GM18867 (cell line): ENCODE data around the gene C19orf85.
"Not testable (repeated sequence)": the region's sequence is repeated elsewhere in the genome, so short reads cannot be mapped to it uniquely, and the experiment has no call there.

Experiments used
- ATAC-seq: cut with Tn5 transposase; IDR thresholded peaks from one replicate; pipeline ENCODE4 v1.9.1; 2021; ENCODE audit warnings: mild to moderate bottlenecking, moderate library complexity; ENCODE audit not compliant: unreplicated experiment

Gene C19orf85

GRCh38 chr19:55459950-55460657 is 4.4 kb downstream of the C19orf85 start:
- ATAC-seq = no peak

GRCh38 chr19:55459551-55459949 is 5.0 kb downstream of the C19orf85 start:
- ATAC-seq = no peak

GRCh38 chr19:55457683-55458457 is 6.7 kb downstream of the C19orf85 start:
- no peak for ATAC-seq

GRCh38 chr19:55456347-55456746 is 8.2 kb downstream of the C19orf85 start:
- no peak for ATAC-seq

DNA sequence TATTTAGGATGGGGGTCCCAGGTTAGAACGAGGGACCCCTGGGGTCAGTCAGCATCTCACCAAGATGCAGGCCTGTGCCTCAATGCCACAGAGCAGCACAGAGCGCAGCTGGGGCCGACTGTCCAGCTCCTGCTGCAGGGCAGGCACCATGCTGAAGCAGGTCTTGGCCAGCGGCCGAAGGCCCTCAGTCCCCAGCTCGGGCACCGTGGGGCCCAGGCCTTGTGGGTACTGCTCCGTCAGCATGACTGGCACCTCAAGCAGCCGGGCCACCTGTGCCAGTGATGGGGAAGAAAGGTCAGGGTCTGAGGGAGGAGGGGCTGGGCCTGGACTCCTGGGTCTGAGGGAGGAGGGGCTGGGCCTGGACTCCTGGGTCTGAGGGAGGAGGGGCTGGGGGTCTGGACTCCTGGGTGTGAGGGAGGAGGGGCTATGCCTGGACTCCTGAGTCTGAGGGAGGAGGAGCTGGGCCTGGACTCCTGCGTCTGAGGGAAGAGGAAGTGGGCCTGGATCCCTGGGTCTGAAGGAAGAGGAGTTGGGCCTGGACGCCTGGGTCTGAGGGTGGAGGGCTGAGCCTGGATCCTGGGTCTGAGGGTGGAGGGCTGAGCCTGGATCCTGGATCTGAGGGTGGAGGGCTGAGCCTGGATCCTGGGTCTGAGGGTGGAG is 8.8 kb downstream of the C19orf85 start:
- ATAC-seq = no peak

DNA sequence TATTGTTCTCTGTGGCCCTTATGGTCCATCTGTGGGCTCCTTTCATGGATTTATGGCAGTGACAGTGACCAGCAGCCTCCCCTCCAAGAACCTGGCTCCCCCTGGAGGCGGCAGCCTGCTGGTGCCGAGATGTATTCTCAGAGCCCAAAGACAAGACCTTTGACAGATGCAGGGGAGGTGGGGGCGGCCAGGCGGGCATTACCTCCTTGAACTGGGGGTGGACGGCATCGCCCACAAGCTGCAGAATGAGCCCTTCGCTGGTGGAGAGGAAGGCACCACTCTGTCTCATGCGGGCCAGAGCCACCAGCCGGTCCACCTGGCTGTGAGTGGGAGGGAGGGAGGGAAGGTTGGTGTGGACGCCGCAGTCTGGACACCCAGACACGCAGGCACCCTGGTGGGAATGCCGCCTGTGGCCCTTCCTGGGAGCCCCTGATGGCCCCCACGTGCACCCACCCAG is 9.7 kb downstream of the C19orf85 start:
- no peak for ATAC-seq

DNA sequence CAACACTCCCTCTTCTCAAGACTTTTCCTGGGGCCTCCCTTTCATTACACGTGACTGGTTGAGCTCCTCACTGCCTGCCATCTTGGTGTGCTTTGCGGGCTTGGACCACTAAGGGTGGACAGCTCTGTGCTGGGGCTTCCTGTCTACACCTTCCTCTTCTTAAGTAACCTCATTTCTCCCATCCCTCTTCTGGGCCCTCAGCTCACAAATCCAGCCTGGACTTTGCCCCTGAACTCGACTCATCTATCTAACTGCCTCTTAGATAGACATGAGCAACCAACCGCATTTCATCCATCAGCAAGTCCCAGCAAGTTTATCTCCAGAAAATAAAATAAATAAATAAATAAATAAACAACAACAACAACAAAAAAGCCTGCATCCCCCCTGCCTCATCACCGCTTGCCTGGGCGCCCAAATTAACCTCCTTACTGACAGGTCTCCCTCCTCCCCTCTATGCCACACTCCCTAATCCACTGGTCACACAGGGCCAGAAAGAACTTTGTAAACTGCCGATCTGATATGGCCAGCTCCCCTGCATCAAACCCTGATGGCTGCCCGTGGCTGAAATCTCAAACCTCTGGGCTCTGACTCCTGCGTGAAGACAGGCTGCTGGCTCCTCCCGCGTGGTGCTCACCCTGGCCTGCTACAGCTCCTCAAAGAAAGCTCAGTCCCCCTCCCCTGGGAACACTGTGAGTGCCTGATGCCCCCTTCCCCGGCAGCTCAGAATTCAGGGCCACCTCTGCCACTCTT is 10.9 kb downstream of the C19orf85 start:
- ATAC-seq = no peak

GRCh38 chr19:55452749-55453346 is 11.7 kb downstream of the C19orf85 start:
- no peak for ATAC-seq

DNA sequence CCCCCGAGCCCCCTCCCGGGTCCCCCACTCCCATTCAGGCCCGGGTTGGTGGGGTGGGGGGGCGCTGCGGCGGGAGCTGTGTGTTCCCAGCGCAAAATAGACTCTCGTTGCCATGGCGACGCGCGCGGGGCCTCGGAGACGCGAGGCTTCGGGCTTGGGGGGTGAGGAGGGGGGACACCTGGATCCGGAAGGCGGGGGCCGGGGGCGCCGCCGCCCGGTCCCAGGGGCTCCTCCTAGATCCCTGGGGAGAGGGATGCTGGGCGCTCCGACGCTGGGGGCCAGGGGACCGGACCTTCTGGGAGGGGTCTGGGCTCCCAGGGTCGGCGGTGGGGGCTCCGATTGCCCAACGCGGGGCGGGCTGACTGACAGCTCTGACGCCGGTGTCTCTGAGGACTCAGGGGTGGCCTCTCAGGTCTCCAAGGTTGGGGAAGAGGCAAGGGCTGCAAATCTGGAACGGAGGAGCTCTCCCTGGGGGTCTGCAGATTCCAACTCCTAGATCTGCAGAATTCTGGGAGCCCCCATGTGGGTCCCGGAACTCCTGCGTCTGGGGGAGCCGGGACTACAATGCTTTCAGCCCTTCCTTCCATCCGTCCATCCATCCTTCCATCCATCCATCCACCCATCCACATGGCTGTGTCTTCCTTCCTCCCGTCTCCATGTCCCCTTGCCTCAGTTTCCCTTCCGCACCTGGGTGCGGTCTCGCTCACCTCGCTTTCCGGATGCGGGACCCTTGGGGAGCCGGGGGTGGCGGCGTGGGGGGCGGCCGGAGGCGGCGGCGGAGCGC is 12.4 kb downstream of the C19orf85 start:
- no peak for ATAC-seq

DNA sequence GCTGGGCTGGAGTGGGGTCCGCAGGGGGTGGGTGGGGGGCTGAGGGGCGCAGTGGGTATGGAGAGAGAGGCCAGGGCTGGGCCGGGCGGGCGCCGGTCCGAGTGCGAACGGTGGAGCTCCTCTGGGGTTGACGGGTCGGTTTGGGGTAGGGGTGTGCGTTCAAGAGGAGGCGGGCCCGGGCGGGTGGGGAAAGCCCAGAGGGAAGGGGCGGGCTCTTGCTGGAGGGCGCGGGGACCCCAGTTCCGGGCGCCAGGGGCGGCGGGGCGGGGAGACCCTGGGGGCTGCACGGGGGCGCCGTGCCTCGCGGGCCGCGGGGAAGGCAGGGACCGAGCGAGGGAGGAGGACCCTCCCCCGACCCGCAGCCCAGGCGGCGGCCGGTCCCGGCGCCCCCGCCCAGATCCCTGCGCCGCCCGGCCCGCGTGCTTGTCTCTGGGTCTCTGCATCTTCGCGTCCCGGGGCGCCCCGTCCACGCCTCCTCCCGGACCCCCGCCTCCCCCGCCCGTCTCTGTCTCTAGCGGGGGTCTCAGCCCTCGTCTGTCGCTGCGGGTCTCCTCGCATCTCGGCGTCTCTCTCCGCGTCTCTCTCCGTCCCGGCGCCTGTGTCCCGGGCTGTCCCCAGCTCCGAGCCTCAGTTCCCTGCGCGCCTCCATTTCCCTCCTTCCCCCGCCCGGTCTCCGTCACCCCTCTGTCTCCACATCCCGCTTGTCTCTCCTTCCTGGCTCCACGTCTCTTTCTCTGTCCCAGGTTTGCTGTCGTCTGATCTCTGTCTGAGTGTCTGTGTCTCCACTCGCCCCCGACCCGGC is 13.2 kb downstream of the C19orf85 start:
- no peak for ATAC-seq

GRCh38 chr19:55449469-55449868 is 15.1 kb downstream of the C19orf85 start:
- ATAC-seq = no peak

GRCh38 chr19:55448175-55448490 is 16.4 kb downstream of the C19orf85 start:
- ATAC-seq = not testable (repeated sequence)

DNA sequence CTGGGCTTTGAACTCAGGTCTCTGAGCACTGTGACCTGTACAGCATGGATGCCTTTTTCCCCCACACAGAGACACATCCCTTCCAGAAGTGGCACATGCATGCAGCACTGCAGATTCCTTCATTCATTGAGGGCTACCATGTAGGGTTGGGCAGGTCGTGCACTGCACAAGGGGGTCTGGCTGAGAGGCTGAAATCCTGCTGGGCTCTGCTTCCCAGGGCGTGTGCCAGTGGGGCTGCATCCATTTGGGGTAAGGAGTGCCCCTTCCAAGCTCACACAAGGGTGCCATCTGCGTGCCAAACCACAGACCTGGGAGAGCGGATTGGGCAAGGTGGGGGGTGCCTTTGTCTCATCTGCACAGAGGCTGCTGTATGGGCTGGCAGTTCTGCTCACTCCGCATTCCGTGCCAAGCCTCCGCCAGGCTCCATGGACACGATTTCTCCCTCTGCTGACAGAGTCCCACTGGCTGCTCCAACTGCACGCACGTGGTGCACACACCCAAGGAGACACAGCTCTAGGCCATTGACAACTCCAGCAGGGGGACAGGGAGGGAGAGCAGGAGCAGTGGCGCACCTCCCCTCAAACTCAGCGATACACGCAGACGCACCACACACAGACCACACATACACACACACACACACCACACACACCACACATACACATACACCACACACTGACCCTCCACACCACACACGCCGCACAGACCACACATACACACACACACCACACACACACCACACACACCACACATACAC is 17.0 kb downstream of the C19orf85 start:
- no peak for ATAC-seq

- no peak for ATAC-seq
Observed at GRCh38 chr19:55446060-55446459, 18.5 kb downstream of the C19orf85 start.

- ATAC-seq = no peak
Observed at GRCh38 chr19:55444646-55445045, 19.9 kb downstream of the C19orf85 start.

DNA sequence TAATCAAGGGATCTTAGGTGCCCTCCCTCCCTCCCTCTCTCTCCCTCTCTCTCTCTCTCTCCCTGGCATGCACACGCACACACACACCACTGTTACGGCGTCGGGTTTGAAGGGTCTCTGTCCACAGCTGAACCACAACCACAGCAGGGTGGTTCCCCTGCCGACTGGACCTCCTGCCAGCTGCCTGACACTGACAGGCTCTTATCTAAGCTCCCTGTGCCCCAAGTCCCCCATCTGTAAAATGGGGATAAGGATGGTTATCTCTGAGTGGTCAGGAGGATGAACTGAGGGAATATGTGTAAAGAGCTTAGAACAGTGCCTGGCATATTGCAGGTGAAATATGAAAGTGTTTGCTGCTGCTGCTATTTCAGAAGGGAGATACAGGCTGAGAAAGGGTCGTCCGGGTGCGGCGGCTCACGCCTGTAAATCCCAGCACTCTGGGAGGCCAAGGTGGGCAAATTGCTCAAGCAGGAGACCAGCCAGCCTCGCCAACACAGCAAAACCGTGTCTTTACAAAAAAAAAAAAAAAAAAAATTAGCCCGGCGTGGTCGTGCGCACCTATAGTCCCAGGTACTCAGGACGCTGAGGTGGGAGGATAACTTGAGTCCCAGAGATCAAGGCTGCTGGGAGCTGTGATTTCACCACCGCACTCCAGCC is 20.6 kb downstream of the C19orf85 start:
- ATAC-seq = no peak

DNA sequence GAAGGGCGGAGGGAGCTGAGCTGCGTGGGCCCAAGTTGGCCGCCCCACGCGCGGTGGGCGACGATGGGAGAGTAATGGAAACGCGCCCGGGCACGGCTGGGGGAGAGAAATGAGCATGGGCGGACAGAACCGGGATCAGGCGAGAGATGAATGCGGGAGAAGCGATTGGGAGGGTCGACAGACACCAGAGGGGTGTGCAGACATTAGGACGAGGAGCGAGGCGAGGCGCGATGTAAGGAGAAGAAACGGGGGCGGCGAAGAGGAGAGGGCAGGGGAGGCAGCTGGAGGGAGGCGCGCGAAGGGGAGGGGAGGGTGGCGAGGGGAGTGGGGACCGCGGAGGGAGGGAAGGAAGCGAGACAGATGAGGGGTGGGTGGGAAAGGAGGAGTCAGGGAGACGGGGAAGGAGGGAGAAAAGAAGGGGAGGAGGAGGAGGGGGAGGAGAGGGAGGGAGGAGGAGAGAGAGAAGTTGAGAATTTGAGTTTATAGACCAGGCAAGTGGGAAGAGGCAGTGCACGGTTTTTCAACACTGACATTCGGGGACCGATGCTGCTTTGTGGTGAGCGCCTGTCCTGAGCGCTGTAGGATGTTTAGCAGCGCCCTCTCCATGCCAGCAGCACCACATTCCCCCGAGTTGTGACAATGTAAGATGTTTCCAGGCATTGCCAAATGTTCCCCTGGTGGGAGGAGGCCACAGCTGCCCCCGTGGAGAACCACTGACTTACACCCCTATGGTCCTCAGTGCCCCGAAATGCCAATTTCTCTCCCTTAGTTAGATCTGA is 21.3 kb downstream of the C19orf85 start, which contains the start of gene SHISA7:
Gene SHISA7 (minus strand): TSS at position 256 of the 779 bp plus-strand sequence. CDS start 437 bp downstream, outside the sequence.
- no peak for ATAC-seq
